Neural crest cell (in vitro differentiated cells): ENCODE results near the gene SP6. TPM values are rescaled to one million over a fixed set of nuclear protein-coding genes. Genes with fewer than 3 reads are reported as not detected.

Experiments used
- DNase-seq: peaks from one replicate; pipeline ENCODE4 v3.0.0; 2021; ENCODE audit warnings: low read depth, mixed read lengths, low spot score
- H3K27ac Mint-ChIP-seq: one replicate; pipeline ENCODE4 v1.8.0; 2021; ENCODE audit warnings: mild to moderate bottlenecking, mixed read lengths; ENCODE audit not compliant: unreplicated experiment
- H3K27me3 Mint-ChIP-seq: 2 replicates; pipeline ENCODE4 v1.8.0; 2021; ENCODE audit warnings: low read depth, mild to moderate bottlenecking, mixed read lengths
- H3K36me3 Mint-ChIP-seq: 2 replicates; pipeline ENCODE4 v1.8.0; 2021; ENCODE audit warnings: low read depth, mild to moderate bottlenecking, mixed read lengths
- H3K4me1 Mint-ChIP-seq: 2 replicates; pipeline ENCODE4 v1.8.0; 2021; ENCODE audit warnings: mixed read lengths
- H3K4me3 Mint-ChIP-seq: one replicate; pipeline ENCODE4 v1.8.0; 2021; ENCODE audit warnings: mild to moderate bottlenecking, mixed read lengths
- H3K9me3 Mint-ChIP-seq: 2 replicates; pipeline ENCODE4 v1.8.0; 2021; ENCODE audit warnings: mixed read lengths
- total RNA-seq: library from RNA; stranded (reverse); gene quantifications from 2 replicates; pipeline ENCODE4 v1.2.1, GENCODE V29; 2021
- TF ChIP-seq, protein P1 (sequence below): fragments of 200-600 bp; sonication (generic); conservative IDR thresholded peaks from 2 replicates; pipeline ENCODE4 v1.5.0; 2021; ENCODE audit warnings: antibody characterized with exemption, mild to moderate bottlenecking

Gene SP6
- total RNA-seq, 1 donor from 2014 or later: 0.16 TPM

DNA sequence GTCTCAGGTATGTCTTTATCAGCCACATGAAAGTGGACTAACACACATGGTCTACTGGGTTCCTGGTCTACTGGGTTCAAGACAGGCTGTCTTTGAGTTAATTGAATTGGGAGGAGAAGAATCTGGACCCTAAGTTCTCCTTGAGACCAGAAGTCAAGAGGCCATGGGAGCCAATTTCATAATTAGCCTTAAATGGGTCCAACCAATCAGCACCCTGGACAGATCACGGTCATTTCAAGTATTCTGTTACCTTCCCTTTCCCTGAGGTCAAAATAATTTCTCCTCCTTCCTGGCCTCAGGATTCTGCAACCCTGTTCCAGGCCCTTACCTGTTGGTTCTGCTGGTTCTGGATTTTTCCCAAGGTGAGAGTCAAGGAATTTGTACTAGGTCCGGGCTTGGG lies 53.2 kb downstream of the SP6 start:
- no peaks in the 10 kb centered on the region for H3K36me3 Mint-ChIP-seq
- DNase-seq: no peak
- H3K9me3 Mint-ChIP-seq: no peaks in the 10 kb centered on the region
- no peaks in the 10 kb centered on the region for H3K4me1 Mint-ChIP-seq
- peaks cover 81% of the 10 kb centered on the region for H3K27me3 Mint-ChIP-seq
- no peak overlapping the region for H3K4me3 Mint-ChIP-seq
- TF ChIP-seq, protein P1, sequence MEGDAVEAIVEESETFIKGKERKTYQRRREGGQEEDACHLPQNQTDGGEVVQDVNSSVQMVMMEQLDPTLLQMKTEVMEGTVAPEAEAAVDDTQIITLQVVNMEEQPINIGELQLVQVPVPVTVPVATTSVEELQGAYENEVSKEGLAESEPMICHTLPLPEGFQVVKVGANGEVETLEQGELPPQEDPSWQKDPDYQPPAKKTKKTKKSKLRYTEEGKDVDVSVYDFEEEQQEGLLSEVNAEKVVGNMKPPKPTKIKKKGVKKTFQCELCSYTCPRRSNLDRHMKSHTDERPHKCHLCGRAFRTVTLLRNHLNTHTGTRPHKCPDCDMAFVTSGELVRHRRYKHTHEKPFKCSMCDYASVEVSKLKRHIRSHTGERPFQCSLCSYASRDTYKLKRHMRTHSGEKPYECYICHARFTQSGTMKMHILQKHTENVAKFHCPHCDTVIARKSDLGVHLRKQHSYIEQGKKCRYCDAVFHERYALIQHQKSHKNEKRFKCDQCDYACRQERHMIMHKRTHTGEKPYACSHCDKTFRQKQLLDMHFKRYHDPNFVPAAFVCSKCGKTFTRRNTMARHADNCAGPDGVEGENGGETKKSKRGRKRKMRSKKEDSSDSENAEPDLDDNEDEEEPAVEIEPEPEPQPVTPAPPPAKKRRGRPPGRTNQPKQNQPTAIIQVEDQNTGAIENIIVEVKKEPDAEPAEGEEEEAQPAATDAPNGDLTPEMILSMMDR: no peak
- H3K27ac Mint-ChIP-seq: no peak overlapping the region

Other genes with a start within 250 kb of the SP6 start
- 642 and 671 TPM in 2 replicates for gene KPNB1, start 201.2 kb downstream of the SP6 start, total RNA-seq
- gene TBKBP1, start 157.0 kb downstream of the SP6 start, total RNA-seq: 18.3 and 22.1 TPM in 2 replicates
- gene TBX21, start 117.9 kb downstream of the SP6 start, total RNA-seq: not detected in 2 replicates
- 14.3 and 14.6 TPM in 2 replicates for gene OSBPL7, start 29.4 kb downstream of the SP6 start, total RNA-seq
- 50.0 and 55.3 TPM in 2 replicates for gene MRPL10, start 19.6 kb downstream of the SP6 start, total RNA-seq
- gene LRRC46, start 19.5 kb downstream of the SP6 start, total RNA-seq: 0.84 and 1.4 TPM in 2 replicates
- 32.7 and 37.8 TPM in 2 replicates for gene SCRN2, start 9.9 kb downstream of the SP6 start, total RNA-seq
- gene SP2, start 45.1 kb upstream of the SP6 start, total RNA-seq: 22.4 and 23.2 TPM in 2 replicates
- 7.1 and 7.5 TPM in 2 replicates for gene PNPO, start 90.4 kb upstream of the SP6 start, total RNA-seq
- gene PRR15L, start 106.7 kb upstream of the SP6 start, total RNA-seq: not detected in 2 replicates
- 285 and 301 TPM in 2 replicates for gene CDK5RAP3, start 120.0 kb upstream of the SP6 start, total RNA-seq
- 4.0 and 4.1 TPM in 2 replicates for gene COPZ2, start 186.6 kb upstream of the SP6 start, total RNA-seq
- gene NFE2L1, start 197.2 kb upstream of the SP6 start, total RNA-seq: 121 and 131 TPM in 2 replicates